GM19025 (cell line): ENCODE results near the gene FETUB.
"Not testable (repeated sequence)": the region's sequence is repeated elsewhere in the genome, so short reads cannot be mapped to it uniquely, and the experiment has no call there.

ENCODE experiments used
- ATAC-seq: cut with Tn5 transposase; IDR thresholded peaks from one replicate; pipeline ENCODE4 v1.9.1; 2021; ENCODE audit warnings: mild to moderate bottlenecking, low read depth, moderate library complexity; ENCODE audit not compliant: unreplicated experiment

The FETUB gene

DNA sequence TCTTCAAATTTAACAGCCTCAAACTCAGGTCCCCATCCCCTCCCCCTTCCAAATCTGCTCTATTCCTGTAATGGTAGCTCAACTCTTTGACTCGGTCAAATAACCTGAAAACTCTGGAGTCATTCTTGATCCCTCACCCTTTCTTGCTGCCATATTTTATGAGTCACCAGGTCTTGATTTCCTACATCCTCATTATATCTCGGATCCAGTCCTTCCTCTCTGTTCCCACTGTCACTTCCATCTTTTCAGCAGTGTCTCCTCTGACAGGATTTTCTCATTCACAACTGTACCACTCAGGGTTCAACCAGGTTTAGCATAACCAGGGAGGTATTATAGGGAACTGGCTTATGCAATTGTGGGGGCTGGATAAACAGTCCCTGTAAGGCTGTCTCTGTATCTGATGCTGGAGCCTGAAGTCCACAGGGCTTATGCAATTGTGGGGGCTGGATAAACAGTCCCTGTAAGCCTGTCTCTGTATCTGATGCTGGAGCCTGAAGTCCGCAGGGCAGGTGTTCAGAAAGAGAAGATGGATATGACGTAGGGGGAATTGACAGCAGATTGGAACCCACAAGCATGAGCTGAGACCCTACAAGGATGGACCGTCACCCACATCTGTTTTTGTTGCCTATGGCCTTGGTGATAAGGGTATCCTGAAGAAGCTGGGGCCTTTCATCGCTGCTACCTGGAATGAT, 9.1 kb upstream of the FETUB start:
- ATAC-seq, result no peak

DNA sequence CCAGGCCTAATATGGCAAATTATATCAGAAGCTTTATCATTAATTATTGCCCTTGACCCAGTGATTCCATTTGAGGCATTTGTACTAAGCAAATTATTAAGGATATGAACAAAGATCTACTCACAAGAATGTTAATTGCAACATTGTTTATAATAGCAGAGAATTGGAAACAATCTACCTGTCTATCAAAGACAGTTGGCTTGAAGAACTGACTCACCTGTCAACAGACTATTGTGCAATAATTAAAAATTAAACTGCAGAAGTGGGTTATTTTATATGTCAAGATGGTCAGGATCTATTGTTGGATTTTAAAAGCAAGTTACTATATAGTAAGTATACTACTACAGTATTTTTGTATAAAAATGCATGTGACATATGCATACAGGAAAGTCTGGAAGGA, 6.7 kb upstream of the FETUB start:
- ATAC-seq, result no peak

DNA sequence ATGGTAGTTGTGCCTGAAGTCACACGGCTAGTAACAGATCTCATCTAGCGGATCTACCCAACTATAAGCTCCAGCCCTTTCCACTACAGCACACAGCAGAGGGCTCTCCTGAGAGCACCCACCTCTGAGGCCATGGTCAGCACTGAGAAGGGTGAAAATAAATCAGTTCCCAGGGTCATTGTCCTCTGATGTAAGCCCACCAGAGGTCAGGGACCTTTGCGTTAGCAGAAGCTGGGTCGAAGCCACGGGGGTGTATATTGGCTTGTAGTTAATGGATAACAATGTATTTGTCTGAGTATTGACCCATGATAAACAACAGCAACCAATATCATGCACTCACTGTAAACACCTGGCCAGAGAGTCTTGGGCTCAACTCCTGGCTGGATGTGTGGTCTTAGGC, 6.0 kb upstream of the FETUB start:
- not testable (repeated sequence) for ATAC-seq

DNA sequence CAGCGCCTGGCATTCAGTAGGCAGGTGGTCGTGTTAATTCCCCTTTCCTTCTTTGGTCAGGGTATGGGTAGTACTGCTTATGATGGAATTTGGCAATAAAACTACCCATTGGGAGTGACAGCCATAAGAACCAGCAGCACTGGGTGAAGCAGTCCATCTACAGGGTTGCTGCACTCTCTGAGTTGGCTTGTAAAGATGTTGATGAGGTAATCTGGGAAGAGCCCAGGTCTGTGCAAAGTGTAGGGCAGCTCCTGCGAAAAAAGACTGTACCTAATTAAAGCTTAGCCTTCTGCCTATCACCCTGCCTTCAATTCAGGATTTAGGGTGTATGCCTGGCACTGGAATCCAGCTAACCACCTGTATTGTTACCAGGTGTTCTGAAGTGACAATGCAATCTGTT, 4.7 kb upstream of the FETUB start:
- no peak for ATAC-seq

DNA sequence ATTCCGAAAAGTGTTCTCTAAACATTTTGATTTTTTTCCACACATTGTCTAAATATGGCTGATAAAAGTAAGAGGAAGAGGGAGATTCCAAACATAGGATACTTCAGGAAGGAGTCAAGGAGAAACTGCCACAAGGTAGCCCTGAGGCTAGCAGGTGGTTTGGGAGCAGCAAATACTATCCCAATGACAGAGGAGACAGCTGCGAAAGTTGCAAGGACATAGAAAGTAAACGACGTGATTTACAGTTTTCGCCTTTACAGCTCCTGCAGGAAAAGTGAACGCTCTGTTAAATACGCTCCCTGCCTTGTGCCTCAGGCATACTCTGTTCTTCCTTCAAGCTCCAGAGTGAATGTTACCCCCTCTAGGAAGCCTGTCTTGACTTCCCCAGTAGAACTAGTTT, 3.7 kb upstream of the FETUB start:
- no peak for ATAC-seq

DNA sequence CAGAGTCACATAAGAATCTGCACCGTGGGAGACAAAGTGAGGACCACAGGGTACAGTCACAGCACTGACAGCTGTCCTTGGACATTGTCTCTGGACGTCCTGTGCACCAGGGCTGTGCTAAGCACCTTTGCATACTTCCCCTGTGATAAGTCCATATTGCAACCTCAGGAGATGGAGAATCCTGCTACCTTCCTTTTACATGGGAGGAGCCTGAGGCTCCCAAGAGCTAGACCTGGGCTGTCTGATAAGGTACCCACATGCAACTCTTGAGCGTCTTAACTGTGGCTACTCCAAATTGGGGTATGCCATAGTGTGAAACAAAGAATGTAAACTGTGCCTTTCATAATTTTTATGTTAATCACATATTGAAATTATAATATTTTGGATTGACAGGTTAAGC, 2.5 kb upstream of the FETUB start:
- no peak for ATAC-seq

DNA sequence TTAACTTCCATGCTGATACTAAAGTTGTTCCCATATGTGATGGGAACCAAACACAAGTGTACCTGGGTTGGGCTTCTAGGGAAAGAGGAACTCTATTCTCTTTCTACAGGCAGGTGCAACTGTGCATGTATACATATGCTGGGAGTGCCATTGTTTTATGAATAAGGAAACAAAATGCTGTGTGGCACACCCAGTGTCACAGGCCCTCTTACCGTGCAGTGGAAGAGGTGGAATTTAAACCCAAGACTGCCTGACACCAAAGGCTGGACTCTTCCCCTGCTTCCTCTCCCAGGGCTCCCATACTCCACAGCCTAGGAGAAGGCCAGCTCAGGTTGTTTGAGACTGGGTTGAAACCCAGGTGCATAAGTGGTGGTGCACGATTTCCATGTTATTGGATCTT, 1.9 kb upstream of the FETUB start:
- ATAC-seq, result no peak

DNA sequence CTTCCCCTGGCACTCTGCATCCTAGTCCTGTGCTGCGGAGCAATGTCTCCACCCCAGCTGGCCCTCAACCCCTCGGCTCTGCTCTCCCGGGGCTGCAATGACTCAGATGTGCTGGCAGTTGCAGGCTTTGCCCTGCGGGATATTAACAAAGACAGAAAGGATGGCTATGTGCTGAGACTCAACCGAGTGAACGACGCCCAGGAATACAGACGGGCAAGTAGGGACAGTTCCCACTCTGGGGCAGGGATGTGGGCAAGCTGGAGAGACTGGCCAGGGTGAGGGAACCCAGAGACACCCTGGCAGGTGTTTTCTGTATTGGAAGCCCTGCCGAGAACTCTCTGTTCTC, 247 bp downstream of the FETUB start:
- no peak for ATAC-seq

DNA sequence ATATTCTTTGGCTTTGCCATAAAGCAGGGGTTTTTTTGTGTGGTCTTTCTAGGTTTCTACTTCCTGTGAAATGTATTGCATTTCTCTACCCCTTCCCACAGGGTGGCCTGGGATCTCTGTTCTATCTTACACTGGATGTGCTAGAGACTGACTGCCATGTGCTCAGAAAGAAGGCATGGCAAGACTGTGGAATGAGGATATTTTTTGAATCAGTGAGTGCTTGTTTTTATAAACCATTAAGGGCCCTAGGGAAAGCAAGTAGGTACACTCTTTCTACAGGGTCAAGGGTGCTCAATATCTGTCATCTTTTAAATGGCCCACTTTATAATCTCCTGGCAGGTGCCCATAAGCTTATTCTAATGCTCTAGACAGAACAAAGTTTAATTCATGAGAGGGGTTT, 730 bp downstream of the FETUB start:
- no peak for ATAC-seq

DNA sequence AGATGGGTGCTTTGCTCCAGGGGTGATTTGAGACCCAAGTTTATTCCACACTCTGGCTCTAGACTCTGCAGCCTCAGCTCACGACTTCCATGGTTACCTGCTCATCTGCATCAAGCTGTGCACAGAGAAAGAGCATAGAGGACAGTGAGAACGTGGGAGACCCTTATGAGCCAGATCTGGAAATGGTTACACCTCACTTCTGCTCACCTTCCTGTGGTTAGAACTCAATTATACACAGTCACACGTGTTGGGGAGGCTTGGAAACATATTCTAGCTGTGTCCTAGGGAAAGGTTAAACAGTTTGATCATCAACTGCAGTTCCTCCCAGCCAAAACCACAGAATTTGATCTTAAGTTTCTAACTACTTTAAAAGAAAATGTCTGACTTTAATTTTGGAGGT, 1.8 kb downstream of the FETUB start:
- ATAC-seq, result no peak

DNA sequence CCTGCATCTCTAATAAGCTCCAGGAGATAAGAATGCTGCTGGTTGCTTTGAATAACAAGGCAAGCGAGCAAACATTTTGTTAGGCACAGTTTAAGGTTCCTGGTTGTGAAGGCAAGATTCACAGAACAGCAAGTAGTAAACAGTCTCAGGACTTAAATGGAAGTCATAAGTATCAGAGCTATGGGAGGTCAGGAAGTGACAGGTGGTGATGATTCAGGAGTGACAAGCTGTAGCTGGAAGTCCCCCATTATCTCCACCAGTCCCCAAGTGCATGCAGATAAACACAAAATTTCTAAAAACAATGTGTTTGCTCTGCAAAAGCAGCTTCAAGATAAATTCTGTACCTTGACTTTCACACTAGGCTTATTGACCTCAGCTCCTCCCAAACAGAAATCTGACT, 3.3 kb downstream of the FETUB start:
- ATAC-seq, result no peak

DNA sequence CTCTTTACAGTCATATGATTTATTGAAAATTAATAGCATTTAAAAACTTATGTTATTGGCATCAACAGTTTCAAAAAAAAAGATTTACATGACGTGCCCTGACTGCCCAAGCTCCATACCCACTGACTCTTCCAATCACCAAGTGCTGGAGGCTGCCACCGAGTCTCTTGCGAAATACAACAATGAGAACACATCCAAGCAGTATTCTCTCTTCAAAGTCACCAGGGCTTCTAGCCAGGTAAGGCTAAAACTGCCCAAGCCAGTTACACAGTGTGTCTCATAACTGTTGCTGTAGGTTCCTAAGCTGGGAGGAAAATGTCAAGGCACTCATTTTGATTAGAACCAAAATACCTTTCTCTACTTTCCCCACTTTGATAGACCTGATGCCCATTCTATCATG, 4.5 kb downstream of the FETUB start:
- ATAC-seq, result no peak

DNA sequence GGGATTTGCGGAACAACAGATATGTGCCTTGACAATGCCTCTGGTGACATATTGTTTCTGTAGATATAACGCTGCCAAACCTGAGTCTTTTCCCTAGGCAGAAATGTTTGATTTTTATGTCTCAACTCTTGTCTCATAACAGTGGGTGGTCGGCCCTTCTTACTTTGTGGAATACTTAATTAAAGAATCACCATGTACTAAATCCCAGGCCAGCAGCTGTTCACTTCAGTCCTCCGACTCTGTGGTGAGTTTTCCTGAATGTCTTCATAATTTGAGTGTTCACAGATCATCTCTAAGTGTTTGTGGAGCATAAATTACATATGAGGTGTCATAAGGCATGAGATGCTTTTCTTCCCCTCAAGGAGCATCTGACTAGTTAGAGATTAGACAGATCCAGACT, 5.9 kb downstream of the FETUB start:
- no peak for ATAC-seq

DNA sequence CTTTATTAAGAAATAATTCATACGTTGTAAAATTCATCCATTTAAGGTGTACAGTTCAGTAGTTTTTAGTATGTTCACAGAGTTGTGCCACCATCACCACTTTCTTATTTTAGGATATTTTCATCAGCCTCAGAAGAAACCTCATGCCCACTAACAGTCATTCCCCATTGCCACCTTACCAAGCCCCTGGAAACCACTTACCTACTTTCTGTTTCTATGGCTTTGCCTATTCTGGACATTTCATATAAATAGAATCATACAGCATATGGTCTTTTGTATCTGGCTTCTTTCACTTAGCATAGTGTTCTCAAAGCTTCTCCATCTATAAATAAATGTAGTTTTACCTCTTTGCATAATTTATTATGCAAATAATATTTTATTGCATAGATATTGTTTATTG, 6.6 kb downstream of the FETUB start:
- no peak for ATAC-seq

DNA sequence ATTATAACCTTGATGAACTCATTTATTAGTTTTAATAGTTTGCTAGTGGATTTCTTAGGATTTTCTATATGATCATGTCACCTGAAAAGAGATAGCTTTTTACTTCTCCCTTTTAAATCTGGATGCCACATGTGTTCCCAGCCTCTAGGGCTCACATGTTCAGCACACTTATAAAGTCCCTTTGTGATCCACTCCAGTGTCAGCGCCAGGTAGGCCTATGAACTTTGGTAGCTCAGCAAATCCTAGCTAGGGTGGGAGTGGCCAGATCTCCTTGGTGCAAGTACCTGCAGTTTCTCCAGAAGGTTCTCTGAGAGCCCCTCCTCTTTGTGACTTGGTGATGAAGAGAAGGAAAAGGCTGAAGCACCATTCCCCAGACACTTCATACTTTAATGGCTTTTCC, 8.7 kb downstream of the FETUB start:
- no peak for ATAC-seq

DNA sequence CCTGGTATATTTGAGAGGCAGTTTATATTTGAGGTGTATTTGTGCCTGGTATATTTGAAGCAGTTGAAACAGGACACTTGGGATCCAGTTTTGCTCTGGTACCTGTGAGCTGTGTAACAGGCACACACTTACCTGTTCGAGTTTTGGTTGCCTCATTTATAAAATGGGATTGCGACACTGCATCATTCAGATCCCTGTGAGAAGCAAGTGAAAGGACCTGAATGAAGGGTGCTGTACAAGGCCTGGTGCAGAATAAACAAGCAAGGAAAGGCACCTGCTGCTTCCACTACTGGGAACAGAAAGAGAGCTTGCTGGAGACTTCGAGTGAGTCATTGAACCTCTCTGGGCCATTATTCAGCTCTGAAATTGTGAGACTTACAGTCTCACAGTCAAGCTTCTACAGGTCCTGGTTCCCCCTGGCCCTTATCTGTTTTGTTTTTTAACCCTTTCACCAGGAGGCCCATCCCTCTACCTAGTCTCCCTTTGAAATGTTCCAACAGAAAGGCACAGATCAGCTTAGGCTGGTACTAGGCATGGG, 11.5 kb downstream of the FETUB start:
- no peak for ATAC-seq

DNA sequence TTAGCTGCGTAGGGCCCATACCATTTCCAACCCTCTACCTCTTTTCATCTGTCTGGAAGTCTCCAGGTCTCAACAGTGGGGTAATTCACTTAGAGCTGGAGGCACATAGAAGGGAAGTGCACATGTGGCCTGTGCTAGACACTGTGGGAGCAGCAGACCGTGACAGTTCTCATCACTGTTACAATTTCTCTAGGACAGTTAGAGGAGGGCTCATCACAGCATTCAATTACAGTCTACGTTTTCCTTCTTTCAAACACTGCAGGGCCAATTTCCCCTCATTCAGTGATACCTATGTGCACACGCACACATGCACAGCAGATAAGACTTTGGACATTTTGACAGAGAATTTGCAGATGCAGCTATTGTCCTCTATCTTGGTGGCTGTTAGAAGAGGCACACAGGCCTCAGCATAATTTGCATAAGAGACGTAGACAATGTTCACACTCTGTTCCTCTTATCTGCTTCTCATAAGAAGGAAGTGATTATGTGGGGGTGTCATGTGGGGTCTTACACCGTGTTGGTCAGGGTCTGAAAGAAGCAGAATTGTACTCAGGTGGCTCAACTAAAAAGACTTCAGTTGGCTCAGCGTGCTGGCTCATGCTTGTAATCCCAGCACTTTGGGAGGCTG, 13.0 kb downstream of the FETUB start:
- peak; percentile 86 for ATAC-seq

DNA sequence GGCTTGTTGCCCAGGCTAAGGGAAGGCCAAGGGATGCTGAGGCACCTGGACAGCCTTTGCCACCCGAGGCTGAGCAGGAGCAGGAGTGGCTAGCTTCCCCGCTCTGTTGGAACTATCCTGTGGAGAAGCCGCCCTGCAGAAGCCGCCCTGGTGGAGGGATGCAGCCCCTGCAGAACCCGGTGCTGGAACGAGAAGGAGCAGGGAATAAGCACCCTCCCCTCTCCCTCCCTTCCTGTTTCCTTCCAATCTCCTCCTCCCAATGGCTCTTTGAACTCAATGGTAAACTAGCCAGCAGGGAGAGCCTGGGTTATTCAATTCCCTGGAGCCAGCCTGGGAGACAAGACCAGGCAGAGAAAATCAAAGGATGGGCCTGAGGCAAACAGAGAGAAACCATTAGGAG, 13.8 kb downstream of the FETUB start:
- no peak for ATAC-seq

DNA sequence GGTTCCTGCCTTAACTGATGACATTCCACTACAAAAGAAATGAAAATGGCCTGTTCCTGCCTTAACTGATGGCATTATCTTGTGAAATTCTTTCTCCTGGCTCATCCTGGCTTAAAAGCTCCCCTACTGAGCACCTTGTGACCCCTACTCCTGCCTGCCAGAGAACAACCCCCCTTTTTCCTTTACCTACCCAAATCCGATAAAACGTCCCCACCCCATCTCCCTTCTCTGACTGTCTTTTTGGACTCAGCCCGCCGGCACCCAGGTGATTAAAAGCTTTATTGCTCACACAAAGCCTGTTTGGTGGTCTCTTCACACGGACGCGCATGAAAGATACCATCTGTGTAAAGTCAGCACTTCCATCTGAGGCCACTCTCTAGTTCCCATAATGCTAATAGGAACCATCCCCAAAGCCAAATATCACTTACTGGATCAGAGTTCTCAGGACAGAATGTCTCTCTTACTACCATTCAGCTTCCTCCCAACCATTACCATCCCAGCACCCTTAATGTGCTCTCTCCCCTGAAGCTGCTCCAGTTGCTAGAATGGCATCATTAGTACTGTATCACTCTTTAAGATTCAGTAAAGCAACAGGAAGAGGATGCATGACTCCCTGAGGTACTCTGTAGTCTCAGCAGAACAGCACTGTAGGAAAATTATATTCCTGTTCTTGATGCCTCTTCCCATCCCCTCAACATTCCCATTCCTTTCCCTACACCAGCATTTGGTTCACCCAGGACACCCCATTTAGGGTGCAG, 23.3 kb downstream of the FETUB start:
- no peak for ATAC-seq

DNA sequence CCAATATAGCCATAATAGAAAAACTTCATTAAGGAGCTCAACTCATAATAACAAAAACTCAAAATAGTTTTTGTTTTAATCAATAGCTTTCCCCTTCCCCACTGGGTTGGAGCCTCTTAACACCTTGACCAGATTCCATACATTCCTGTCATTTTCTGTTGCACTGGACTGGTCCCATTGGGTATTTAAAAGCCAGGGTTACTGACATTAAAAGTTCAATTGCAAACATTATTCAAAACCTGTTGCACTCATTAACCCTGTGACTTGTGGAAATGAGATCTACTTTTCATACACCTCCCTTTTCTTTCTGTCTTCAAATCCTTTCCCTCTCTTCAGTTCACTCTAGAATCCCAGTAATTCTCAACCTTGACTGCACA, 23.9 kb downstream of the FETUB start:
- no peak for ATAC-seq

DNA sequence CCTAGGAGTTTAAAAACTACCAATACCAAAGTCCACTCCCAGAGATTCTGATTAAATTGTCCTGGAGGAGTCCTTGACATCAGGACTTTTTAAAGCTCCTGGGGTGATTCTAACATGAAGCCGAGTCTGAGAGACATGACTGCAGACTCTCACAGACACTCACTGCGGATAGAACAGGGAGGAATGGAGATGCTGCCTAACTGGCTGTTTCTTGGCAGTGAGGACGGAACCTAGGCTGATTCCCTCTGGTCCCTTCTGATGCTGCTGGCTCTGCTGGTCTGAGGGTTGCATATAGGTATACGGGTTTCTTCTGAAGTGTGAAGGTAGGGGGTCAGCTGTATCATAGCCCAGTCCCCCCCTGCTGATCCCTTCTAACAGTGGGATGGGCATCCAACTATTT, 24.3 kb downstream of the FETUB start:
- ATAC-seq, result no peak
